Astrocyte of the spinal cord (primary cell): ENCODE measurements around the gene AP3B1.

Experiments
- DNase-seq: peaks from one replicate; pipeline ENCODE4 v3.0.0; 2011; ENCODE audit warnings: low read depth, low spot score
- H3K4me3 ChIP-seq: 2 replicates; pipeline ENCODE4 v1.5.1; 2011; ENCODE audit warnings: low read depth, mild to moderate bottlenecking, low read length, moderate library complexity
- in situ Hi-C: cut with HindIII; loops from 2 replicates; pipeline ENCODE4 v1.10.0; 2017; ENCODE audit warnings: low sequenced_read_pairs
- TF ChIP-seq, protein P1 (sequence below): IDR thresholded peaks from 2 replicates; pipeline ENCODE4 v1.5.1; 2012; ENCODE audit warnings: low read depth, mild to moderate bottlenecking, low read length, inconsistent platforms

Gene AP3B1

GRCh38 chr5:78132507-78132906 lies 162.0 kb downstream of the AP3B1 start:
- in situ Hi-C loops, result no loop called here

DNA sequence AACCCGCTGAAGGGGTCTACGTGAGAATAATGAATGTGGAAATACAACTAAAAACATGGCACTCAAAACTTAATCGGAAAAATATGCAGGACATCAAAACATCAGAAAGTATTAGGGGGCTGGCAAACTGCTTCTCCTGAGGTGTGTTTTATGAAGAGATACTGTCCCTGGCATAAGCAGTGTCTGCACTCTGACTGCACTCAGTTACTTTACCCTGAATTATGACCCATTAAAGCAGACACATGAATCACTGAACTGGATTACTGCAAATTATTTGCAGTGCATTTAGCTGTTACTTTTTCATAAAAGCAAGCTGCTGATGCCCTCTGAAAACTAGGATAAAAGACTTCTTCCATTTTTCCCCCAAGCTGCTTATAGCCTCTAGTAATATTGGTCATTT lies 164.9 kb downstream of the AP3B1 start:
- in situ Hi-C loops, result no loop called here
- DNase-seq, result no peak
- no peak overlapping the region for H3K4me3 ChIP-seq
- TF ChIP-seq, protein P1, sequence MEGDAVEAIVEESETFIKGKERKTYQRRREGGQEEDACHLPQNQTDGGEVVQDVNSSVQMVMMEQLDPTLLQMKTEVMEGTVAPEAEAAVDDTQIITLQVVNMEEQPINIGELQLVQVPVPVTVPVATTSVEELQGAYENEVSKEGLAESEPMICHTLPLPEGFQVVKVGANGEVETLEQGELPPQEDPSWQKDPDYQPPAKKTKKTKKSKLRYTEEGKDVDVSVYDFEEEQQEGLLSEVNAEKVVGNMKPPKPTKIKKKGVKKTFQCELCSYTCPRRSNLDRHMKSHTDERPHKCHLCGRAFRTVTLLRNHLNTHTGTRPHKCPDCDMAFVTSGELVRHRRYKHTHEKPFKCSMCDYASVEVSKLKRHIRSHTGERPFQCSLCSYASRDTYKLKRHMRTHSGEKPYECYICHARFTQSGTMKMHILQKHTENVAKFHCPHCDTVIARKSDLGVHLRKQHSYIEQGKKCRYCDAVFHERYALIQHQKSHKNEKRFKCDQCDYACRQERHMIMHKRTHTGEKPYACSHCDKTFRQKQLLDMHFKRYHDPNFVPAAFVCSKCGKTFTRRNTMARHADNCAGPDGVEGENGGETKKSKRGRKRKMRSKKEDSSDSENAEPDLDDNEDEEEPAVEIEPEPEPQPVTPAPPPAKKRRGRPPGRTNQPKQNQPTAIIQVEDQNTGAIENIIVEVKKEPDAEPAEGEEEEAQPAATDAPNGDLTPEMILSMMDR, result no peak

More at GRCh38 chr5:78132507-78132906, 162.0 kb downstream of the AP3B1 start:
- no peak overlapping the region for H3K4me3 ChIP-seq
- DNase-seq, result no peak
- TF ChIP-seq, protein P1, result no peak

- in situ Hi-C loops, result no loop called here
- H3K4me3 ChIP-seq, result no peak overlapping the region
- DNase-seq, result no peak
- TF ChIP-seq, protein P1, result peak; percentile 35
These were observed 166.6 kb downstream of the AP3B1 start for GRCh38 chr5:78127875-78128274.

DNA sequence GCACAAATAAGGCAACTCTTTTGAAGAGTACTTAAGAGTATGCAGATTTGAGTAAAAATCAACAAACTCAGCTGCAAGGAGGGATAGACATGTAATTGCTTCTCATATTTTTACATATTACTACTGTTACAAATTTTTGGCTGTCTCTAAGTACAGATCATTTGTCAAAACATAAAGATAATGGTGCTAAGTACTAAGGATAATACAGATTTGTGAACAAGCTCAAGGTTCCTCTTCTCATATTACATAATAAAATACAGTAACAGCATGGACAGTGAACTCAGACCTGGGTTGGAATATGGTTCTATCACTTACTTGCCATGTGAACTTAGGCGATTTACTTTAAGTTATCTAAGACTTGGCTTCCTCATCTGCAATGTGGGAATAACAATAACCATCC lies 168.0 kb downstream of the AP3B1 start:
- TF ChIP-seq, protein P1, result no peak
- DNase-seq, result no peak
- no peak overlapping the region for H3K4me3 ChIP-seq
- in situ Hi-C loops, result no loop called here

- H3K4me3 ChIP-seq, result no peak overlapping the region
- TF ChIP-seq, protein P1, result no peak
- no peak for DNase-seq
- in situ Hi-C loops, result no loop called here
These were observed 178.3 kb downstream of the AP3B1 start for GRCh38 chr5:78116167-78116566.

DNA sequence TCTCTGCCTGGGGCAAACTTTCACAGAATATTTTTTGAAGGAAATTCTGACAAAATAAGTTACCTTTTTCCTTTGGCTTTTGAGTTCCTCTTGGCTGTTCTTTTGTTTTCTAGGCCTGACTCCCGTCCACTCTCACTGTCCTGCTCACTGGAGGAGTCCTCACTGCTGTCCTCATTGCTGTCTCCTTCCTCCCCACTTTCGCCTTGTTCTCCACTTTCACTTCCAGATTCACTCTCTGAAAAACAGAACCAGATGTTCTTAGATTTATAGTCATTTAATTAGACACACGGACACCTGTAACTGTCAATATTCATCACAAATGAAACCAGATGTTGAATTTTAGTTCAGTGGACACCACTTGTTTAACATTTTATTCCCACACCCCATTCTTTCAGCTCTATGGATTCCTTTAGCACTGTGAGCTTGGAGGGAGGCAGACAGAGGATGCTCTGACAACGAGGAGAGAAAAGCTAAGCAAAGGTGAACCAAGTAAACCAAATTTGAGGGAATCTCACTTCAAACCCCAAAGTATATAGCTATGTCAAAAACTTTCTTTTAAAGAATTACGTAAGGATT lies 180.7 kb downstream of the AP3B1 start:
- no peak overlapping the region for H3K4me3 ChIP-seq
- in situ Hi-C loops, result no loop called here
- no peak for DNase-seq
- TF ChIP-seq, protein P1, result no peak

GRCh38 chr5:78112931-78113330 lies 181.6 kb downstream of the AP3B1 start:
- in situ Hi-C loops, result no loop called here
- TF ChIP-seq, protein P1, result no peak
- no peak overlapping the region for H3K4me3 ChIP-seq
- no peak for DNase-seq
